ENCODE data around the gene PLOD3.

DNA sequence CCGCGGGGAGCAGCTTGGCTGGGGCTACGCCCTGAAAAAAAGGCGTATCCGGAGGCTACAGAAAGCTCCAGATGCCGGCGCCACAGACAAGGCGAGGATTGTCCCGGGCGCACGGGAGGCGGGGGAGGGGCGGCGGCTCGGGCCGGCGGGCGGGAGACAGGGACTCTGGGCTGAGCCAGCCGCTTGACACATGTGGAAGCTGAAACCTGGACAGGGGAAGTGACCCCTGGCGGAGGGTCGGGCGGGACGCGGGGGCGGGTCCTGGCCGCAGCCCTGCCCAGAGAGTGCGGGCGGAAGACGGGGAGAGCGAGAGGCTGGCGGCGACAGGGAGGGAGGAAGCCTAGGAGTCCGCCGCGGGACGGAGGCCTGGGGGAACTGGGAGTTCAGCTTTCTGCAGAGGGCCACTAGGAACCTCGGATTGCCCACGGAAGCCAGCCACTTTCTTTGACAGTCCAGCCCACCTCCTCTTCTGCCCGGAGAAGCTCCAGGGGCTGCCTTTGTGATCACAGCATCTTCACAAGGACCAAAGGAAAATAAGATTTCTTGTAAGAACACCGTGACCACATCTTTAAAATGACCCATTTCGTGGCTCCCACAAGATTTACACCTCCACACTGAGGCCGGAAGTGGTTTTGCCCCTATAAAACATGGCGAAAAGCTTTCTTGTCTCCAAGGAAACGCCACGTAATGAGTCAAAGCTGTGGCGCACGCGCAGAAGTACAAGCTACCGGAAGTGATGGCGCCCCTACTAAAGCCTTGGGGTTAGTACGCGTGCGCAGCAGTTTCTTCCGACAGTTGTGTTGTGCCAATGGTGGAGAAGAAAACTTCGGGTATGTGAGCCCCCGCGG is at the start of gene PLOD3, which contains the start of gene ZNHIT1:
- TF ChIP-seq, protein P1, sequence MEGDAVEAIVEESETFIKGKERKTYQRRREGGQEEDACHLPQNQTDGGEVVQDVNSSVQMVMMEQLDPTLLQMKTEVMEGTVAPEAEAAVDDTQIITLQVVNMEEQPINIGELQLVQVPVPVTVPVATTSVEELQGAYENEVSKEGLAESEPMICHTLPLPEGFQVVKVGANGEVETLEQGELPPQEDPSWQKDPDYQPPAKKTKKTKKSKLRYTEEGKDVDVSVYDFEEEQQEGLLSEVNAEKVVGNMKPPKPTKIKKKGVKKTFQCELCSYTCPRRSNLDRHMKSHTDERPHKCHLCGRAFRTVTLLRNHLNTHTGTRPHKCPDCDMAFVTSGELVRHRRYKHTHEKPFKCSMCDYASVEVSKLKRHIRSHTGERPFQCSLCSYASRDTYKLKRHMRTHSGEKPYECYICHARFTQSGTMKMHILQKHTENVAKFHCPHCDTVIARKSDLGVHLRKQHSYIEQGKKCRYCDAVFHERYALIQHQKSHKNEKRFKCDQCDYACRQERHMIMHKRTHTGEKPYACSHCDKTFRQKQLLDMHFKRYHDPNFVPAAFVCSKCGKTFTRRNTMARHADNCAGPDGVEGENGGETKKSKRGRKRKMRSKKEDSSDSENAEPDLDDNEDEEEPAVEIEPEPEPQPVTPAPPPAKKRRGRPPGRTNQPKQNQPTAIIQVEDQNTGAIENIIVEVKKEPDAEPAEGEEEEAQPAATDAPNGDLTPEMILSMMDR (conservative IDR thresholded peaks at IDR 0.05), result no peak
- TF ChIP-seq ZFX (IDR thresholded peaks at IDR 0.05), result 0 out of 2 replicates have a peak, but pooled peaks have one; percentile 38

All from C4-2B (cell line).